GM12878 (cell line): ENCODE data around the gene TRIM50. TPM values are rescaled to one million over a fixed set of nuclear protein-coding genes. Genes with fewer than 3 reads are reported as not detected.

Experiments used
- ATAC-seq: fragments of 200-7000 bp; cut with Tn5 transposase; 3 replicates; pipeline ENCODE4 v1.9.1; 2020; ENCODE audit warnings: mild to moderate bottlenecking, moderate library complexity
- BruUV-seq: library from RNA; stranded (reverse); fragments of 400-500 nt; replicated peaks from 2 replicates; lab custom pipeline; 2021; lab: Mats Ljungman, UMichigan
- CTCF ChIA-PET: fragments of 300-600 bp; sonication (Branson Sonifier 250); formaldehyde crosslinking; extraction: SDS; loops from one replicate; lab custom pipeline; 2021; ENCODE audit warnings: inconsistent platforms; lab: Yijun Ruan, JAX
- POLR2A ChIA-PET: fragments of 350-600 bp; formaldehyde crosslinking; extraction: SDS; loops from one replicate; lab custom pipeline; 2021; ENCODE audit warnings: inconsistent platforms; lab: Charles Lee
- RAD21 ChIA-PET: fragments of 300-600 bp; sonication (Branson Sonifier 250); formaldehyde crosslinking; loops from one replicate; lab custom pipeline; 2023; ENCODE audit warnings: antibody characterized with exemption; ENCODE audit not compliant: unreplicated experiment; lab: Charles Lee
- SMC1A ChIA-PET: fragments of 300-600 bp; sonication (Branson Sonifier 250); formaldehyde crosslinking; loops from one replicate; lab custom pipeline; 2023; ENCODE audit not compliant: unreplicated experiment, uncharacterized antibody; lab: Charles Lee
- DNase-seq: peaks from one replicate; pipeline ENCODE4 v3.0.0-alpha.2; 2011; ENCODE audit warnings: low read depth, low spot score
- FAIRE-seq: peaks from 3 replicates; lab custom pipeline; 2011; peaks lifted over from hg19 to GRCh38; lab: Jason Lieb, UNC
- H2AFZ ChIP-seq: 2 replicates; pipeline ENCODE4 v1.6.0; 2011; ENCODE audit warnings: low read depth, low read length, control low read depth; ENCODE audit not compliant: control insufficient read depth
- H3K27ac ChIP-seq: 2 replicates; pipeline ENCODE4 v1.5.1; 2011; ENCODE audit warnings: control low read depth; ENCODE audit not compliant: control insufficient read depth, insufficient read depth
- H3K27me3 ChIP-seq, 2 experiments: replicated peaks in 1 of 2; 2 replicates each; pipeline versions ENCODE4 v1.6.0 to v1.6.1; 2011; ENCODE audit warnings: low read length in 1 of 2; ENCODE audit not compliant: control insufficient read depth in 2 of 2, insufficient read depth in 2 of 2
- H3K36me3 ChIP-seq, 2 experiments: 2 replicates each; pipeline ENCODE4 v1.5.1; 2011; ENCODE audit warnings: low read length in 1 of 2; ENCODE audit not compliant: control insufficient read depth in 2 of 2, insufficient read depth in 2 of 2
- H3K4me1 ChIP-seq: 2 replicates; pipeline ENCODE4 v1.6.1; 2011; ENCODE audit warnings: mild to moderate bottlenecking, low read length, moderate library complexity, mixed read lengths; ENCODE audit not compliant: control insufficient read depth, insufficient read depth
- H3K4me2 ChIP-seq: 2 replicates; pipeline ENCODE4 v1.6.0; 2011; ENCODE audit warnings: control low read depth; ENCODE audit not compliant: control insufficient read depth, insufficient read depth
- H3K4me3 ChIP-seq: fragments of 200-600 bp; sonication (generic); 2 replicates; pipeline ENCODE4 v1.5.1; 2016
- H3K79me2 ChIP-seq: 2 replicates; pipeline ENCODE4 v1.6.0; 2011; ENCODE audit warnings: low read length; ENCODE audit not compliant: control insufficient read depth, insufficient read depth
- H3K9ac ChIP-seq: 2 replicates; pipeline ENCODE4 v1.8.0; 2011; ENCODE audit warnings: low read length, control low read depth, mixed read lengths; ENCODE audit not compliant: control insufficient read depth, insufficient read depth
- H3K9me3 ChIP-seq: replicated peaks from 3 replicates; pipeline ENCODE4 v1.5.1; 2011; ENCODE audit warnings: mild to moderate bottlenecking, low read length; ENCODE audit not compliant: control insufficient read depth, insufficient read depth
- H4K20me1 ChIP-seq: 2 replicates; pipeline ENCODE4 v1.6.0; 2011; ENCODE audit not compliant: control insufficient read depth, insufficient read depth
- CREM ChIP-seq: IDR thresholded peaks from 2 replicates; pipeline ENCODE4 v1.6.1; 2014; ENCODE audit warnings: antibody characterized with exemption, low read depth
- MEF2B ChIP-seq: fragments of 450-650 bp; IDR thresholded peaks from 2 replicates; pipeline ENCODE4 v1.6.1; 2018; ENCODE audit warnings: mild to moderate bottlenecking, moderate library complexity; ENCODE audit not compliant: partially characterized antibody, poor library complexity, severe bottlenecking
- MYC ChIP-seq: IDR thresholded peaks from 2 replicates; pipeline ENCODE4 v1.6.1; 2011; ENCODE audit warnings: mild to moderate bottlenecking, low read length, moderate library complexity, inconsistent platforms; ENCODE audit not compliant: insufficient read depth, insufficient replicate concordance, insufficient read length, severe bottlenecking
- NR2F1 ChIP-seq: fragments of 450-650 bp; conservative IDR thresholded peaks from 2 replicates; pipeline ENCODE4 v1.6.1; 2017; ENCODE audit warnings: mild to moderate bottlenecking
- WGBS: methylation state at CpG from one replicate; pipeline ENCODE4 v1.1.6; 2016; ENCODE audit warnings: low lambda C conversion rate; ENCODE audit not compliant: insufficient replicate concordance, insufficient coverage; ENCODE audit errors: missing lambda C conversion rate; 5-methylcytosine and 5-hydroxymethylcytosine counted together
- in situ Hi-C: fragments of 300-500 bp; cut with MboI; formaldehyde crosslinking; loops from 9 replicates; pipeline ENCODE4 v1.14.3; 2018; ENCODE audit warnings: mixed read lengths
- intact Hi-C: fragments of 100-400 bp; cut with micrococcal nuclease; formaldehyde crosslinking; loops from one replicate; pipeline ENCODE4 v1.14.2; 2022; ENCODE audit not compliant: unreplicated experiment
- polyA plus RNA-seq, 11 experiments: library from polyadenylated mRNA; depleted of rRNA in 4 of 11; unstranded in 6 of 11; stranded (reverse) in 5 of 11; fragments of >200 nt; fragmentation: Nextera tagmentation in 4 of 11; fragmentation: Illumina TruSeq in 1 of 11; extraction: Ambion mirVana in 4 of 11; extraction: Trizol in 1 of 11; gene quantifications; 1 replicate in 1 of 11; 2 replicates in 10 of 11; pipeline versions ENCODE4 v1.2.1 to v1.2.3, GENCODE V29; 2011 to 2016; ENCODE audit warnings: inconsistent platforms in 2 of 11, missing spikeins in 2 of 11, low read depth in 1 of 11
- total RNA-seq, 4 experiments: library from RNA; depleted of rRNA in 3 of 4; stranded (reverse); fragments of >200 nt in 3 of 4; fragmentation: Illumina TruSeq in 1 of 4; extraction: Trizol in 1 of 4; gene quantifications; 2 replicates each; pipeline versions ENCODE4 v1.2.1 to v1.2.3, GENCODE V29; 2013 to 2021
- TF ChIP-seq, protein P1 (sequence below): fragments of 450-650 bp; IDR thresholded peaks from 2 replicates; pipeline ENCODE4 v1.6.1; 2017; ENCODE audit warnings: low read depth, mild to moderate bottlenecking, moderate library complexity
- TF ChIP-seq, protein P2 (sequence below): fragments of 150-350 bp; IDR thresholded peaks from 2 replicates; pipeline ENCODE4 v1.6.1; 2014; ENCODE audit warnings: mild to moderate bottlenecking, low read depth, low read length

The TRIM50 gene
- total and polyA plus RNA-seq, 10 of the 15 experiments (the other 5 are each of a cell fraction or from before 2014, with no cell fraction given): not detected

DNA sequence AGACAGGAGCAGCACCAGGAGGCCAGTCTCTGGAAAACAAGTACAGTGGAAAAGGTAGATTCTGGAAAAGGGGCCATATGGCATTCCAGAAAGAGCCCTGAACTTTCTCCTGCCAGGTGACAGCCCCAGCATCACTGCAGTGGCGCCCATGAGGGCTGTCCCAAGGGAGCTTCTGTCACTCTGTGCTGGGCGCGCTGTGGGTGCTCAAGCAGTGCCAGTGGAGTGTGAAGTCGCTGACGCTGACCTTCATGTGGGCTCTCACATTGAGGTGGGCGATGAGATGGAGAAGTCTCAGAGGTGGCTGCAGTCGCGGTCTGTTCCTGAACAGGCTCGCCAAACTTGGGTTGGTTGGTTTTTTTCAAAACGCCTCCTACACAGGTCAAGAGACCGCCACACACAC is 38.2 kb upstream of the TRIM50 start:
- ChIA-PET CTCF (no interaction called here), SMC1A (no interaction called here), POLR2A (no interaction called here), RAD21 (no interaction called here)
- BruUV-seq: no TSS peak
- Histone ChIP-seq H3K9me3 (no peaks in the 10 kb centered on the region), H4K20me1 (no peaks in the 10 kb centered on the region), H2AFZ (no peak overlapping the region), H3K9ac (no peak overlapping the region), H3K4me1 (no peaks in the 10 kb centered on the region), H3K27ac (no peak overlapping the region), H3K4me3 (no peak overlapping the region), H3K36me3 (no peaks in the 10 kb centered on the region), H3K79me2 (no peaks in the 10 kb centered on the region), H3K4me2 (no peak overlapping the region), H3K27me3 (no peaks in the 10 kb centered on the region)
- TF ChIP-seq NR2F1 (peak; percentile 40; the same call in 1 of the 2 replicates), CREM (no peak), MEF2B (peak; percentile 40)
- FAIRE-seq (no peak), ATAC-seq (peak; percentile 86), DNase-seq (no peak)
- 2% methylated on average over 11 of the region's 11 CpGs for WGBS
- in situ Hi-C loops: no loop called here
- intact Hi-C loops: no loop called here

DNA sequence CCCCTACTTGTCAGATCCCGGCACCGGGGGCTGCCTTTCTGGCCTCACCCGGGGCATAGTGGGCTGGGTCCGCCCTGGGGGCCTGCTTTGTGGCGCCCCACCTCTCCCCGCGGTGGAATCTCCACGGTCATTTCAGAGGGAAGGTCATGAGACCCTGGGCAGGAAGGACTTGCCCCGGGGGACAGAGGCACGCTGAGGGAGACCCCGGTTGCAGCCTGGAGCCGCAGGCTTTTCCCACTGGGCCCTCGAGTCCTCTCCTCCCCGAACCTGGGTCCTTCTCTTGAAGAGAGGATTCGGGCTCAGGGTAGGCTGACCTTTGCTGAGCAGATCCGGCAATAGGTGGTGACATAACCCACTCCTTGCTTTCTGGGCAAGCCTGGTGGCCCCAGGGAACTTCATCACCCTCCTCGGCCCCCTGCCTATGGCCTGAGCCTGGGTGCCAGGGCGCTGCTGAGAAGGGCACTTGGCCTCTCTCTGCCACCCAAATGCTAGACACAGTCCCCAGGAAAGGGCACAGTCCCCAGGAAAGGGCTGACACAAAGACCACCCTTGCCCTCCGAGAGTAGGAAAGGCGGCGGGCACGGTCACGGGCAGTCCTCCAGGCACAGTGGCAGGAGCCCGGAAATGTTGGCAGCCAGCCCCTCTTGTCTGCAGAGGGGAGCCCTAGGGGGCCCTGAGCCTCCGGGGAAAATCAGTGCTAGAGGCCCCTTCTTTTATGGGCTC is 36.3 kb upstream of the TRIM50 start:
- ChIA-PET SMC1A (no interaction called here), POLR2A (no interaction called here), RAD21 (no interaction called here), CTCF (no interaction called here)
- in situ Hi-C loops (no loop called here), intact Hi-C loops (no loop called here)
- Histone ChIP-seq H3K27me3 (peaks cover 0 to 2% of the 10 kb centered on the region in 2 experiments; a peak in 1 of 4 replicates), H3K79me2 (no peaks in the 10 kb centered on the region), H3K27ac (no peak overlapping the region), H4K20me1 (no peaks in the 10 kb centered on the region), H3K4me3 (no peak overlapping the region), H3K4me2 (no peak overlapping the region), H3K36me3 (no peaks in the 10 kb centered on the region), H2AFZ (no peak overlapping the region), H3K4me1 (no peaks in the 10 kb centered on the region), H3K9ac (no peak overlapping the region), H3K9me3 (no peaks in the 10 kb centered on the region; the same call in 2 of the 3 replicates)
- DNase-seq: no peak
- BruUV-seq: no TSS peak
- TF ChIP-seq CREM: no peak
- TF ChIP-seq, protein P1, sequence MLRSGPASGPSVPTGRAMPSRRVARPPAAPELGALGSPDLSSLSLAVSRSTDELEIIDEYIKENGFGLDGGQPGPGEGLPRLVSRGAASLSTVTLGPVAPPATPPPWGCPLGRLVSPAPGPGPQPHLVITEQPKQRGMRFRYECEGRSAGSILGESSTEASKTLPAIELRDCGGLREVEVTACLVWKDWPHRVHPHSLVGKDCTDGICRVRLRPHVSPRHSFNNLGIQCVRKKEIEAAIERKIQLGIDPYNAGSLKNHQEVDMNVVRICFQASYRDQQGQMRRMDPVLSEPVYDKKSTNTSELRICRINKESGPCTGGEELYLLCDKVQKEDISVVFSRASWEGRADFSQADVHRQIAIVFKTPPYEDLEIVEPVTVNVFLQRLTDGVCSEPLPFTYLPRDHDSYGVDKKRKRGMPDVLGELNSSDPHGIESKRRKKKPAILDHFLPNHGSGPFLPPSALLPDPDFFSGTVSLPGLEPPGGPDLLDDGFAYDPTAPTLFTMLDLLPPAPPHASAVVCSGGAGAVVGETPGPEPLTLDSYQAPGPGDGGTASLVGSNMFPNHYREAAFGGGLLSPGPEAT: no peak
- no peak for TF ChIP-seq MYC
- TF ChIP-seq, protein P2, sequence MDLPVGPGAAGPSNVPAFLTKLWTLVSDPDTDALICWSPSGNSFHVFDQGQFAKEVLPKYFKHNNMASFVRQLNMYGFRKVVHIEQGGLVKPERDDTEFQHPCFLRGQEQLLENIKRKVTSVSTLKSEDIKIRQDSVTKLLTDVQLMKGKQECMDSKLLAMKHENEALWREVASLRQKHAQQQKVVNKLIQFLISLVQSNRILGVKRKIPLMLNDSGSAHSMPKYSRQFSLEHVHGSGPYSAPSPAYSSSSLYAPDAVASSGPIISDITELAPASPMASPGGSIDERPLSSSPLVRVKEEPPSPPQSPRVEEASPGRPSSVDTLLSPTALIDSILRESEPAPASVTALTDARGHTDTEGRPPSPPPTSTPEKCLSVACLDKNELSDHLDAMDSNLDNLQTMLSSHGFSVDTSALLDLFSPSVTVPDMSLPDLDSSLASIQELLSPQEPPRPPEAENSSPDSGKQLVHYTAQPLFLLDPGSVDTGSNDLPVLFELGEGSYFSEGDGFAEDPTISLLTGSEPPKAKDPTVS: no peak
- 48% methylated on average over 25 of the region's 25 CpGs for WGBS
- ATAC-seq: no peak
- no peak for FAIRE-seq
